ENCODE measurements around the gene WNK3.

Gene WNK3

GRCh38 chrX:54237014-54237413, 120.8 kb downstream of the WNK3 start:
- no peak for DNase-seq

DNA sequence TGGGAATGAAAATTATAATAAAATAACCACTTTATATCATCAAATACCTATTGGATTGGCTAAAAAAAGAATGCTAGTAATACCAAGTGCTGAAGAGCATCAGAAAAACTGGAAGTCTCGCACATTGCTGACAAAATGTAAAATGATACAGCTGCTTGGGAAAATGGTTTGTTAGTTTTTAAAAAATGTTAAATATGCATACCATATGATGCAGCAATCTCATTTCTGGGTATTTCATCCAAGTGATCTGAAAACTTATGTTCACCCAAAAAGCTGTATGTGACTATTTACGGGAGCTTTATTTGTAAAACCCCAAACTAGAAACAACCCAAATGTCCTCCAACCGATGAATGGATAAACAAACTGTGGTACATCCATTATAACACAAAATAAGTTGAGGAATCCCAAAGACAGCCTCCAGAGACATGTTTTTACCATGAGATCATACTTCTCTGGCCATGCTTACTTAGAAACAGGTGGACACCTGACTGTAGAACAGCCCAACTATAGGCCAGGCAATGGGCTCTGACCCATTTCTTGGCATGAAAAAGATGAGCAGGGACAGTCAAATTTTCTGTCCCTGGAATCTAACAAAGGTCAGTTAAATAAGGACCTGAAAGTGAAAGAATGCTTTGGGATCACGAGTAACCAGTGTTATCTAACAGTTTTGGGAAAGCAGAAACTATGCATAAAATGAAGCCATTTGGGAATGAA, 127.3 kb downstream of the WNK3 start:
- DNase-seq, result peak; percentile 1

DNA sequence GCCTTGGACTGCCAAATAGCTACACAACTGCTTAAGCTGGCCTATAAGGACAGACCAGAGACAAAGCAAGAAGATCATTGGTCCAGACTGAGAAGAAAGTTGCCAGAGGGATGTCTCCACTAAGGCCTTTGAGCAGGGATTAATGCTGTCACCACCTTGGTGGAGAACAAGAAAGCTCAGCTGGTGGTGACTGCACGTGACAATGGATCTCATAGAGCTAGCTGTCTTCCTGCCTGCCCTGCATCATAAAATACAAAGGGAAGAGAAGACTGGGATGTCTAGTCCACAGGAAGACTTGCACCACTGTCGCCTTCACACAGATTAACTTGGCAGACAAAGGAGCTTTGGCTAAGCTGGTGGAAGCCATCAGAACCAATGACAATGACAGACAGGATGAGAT, 134.3 kb downstream of the WNK3 start:
- DNase-seq, result no peak

DNA sequence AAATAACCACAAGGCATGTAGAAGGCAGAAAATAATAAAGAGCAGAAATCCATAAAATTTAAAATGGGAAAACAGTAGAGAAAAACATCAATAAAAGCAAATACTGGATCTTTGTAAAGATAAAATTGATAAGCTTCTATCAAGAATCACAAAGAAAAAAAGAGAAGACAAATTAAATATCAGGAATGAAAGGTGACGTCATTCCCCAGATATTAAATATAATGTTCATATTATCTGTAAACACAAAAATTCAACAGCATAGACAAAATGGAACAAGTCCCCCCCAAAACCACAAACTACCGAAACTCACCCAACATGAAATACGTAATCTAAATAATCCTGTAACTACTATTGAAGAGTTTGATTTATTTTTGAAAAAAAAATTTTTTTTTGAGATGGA, 144.2 kb downstream of the WNK3 start:
- no peak for DNase-seq

- no peak for DNase-seq
These were observed 149.3 kb downstream of the WNK3 start for GRCh38 chrX:54208531-54208930.

DNA sequence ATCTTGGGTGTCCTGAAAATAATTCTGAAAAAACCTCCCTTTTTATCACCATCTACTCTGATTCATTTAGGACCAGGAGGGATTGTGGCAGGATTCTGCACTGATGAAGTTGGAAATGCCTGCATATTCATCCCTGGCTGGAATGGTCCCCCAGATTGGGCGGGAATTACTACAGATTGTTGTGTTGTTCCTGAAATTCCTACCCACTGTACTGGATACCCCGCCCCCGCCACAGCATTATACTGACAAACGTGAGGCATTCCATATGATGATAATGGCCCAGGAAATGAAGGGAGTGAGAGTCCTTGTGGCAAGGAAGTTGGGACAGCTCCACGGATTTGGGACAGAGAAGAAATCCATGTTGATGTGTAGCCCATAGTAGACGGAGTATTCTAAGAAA, 159.6 kb downstream of the WNK3 start:
- no peak for DNase-seq

DNA sequence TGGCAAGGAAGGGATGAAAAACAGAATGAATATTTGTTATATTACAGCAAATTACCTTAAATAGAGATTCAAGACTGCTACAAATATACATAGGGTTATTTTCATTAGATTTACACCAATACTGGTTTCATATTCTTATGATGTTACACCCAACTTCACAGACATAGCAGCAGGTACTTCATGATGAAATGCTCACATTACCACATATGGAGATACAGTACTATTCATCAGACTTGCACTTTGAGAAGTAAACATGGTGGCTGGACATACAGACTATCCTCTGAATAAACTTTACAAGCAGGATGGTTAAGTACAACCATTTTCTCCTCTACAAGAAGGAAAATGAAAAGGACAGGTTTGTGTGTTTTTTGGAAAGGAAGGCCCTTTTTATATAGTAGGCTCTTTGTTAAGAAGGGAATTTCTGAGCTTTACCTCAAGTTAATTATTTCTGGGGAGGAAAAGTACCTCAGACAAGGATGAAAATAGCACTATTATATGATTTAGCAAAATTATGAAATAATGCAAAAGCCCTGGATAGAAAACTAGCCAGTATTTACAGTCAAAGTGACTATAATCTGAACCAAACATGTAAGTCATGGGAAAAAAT, 162.8 kb downstream of the WNK3 start:
- DNase-seq, result no peak

DNA sequence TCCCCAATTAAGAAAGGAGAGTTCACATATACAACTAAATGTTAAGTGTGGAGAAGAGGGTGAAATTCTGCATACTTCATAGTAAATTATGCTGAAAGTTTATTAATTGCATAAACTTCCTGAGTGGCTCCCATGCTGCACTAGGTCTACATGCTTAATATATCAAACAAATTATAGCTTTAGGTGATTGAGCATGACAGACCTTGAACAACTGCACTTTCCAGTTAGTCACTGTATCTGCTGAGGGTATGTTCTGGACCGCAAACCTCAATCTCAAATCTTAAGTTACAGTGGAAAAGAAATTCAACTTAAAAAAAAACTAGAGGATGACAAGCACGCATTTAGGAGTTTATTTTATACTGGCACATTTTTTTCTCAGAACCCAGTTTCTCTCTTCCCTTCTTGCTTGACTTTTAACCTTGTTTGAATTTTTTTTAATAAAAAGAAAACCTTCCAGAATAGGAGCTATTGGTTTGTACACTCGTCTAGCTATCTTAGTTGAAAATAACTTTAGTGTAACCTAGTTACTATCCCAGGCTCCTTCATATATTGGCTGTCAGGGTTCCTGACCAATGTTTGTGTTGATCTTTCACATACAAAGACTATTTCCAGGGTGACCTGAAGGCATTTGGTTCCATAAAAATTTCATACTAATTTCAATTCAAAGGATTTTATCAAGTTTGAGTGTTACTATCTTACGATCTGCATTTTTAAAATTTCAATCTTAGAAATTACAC, 164.6 kb downstream of the WNK3 start:
- DNase-seq, result no peak

DNA sequence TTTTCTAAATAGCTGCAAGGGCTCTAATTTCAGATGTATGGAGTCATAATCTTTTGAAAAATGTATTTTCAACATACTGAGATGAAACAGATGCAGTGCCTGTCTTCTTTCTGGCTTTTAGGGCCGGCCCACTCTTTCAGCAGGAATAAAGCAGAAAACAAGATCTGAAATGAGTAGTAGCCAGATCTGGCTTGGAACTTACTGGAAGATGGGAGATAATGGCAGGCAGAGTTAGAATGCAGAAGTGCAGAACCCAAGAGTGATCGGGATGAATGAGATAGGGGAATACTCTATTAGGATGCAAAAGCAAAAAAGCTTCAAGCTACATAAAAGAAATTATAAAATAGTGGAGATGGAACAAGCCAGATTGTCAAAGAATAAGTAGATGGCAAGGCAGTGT, 173.4 kb downstream of the WNK3 start:
- DNase-seq, result no peak

GRCh38 chrX:54182864-54183613, 174.8 kb downstream of the WNK3 start, which contains the start of gene FAM120C:
Gene FAM120C (minus strand): TSS chrX:54183254. CDS start chrX:54183198, 56 bp downstream.
- DNase-seq, result peak; percentile 61

- peak; percentile 55 for DNase-seq
These were observed 175.5 kb downstream of the WNK3 start for GRCh38 chrX:54182194-54182863.

DNA sequence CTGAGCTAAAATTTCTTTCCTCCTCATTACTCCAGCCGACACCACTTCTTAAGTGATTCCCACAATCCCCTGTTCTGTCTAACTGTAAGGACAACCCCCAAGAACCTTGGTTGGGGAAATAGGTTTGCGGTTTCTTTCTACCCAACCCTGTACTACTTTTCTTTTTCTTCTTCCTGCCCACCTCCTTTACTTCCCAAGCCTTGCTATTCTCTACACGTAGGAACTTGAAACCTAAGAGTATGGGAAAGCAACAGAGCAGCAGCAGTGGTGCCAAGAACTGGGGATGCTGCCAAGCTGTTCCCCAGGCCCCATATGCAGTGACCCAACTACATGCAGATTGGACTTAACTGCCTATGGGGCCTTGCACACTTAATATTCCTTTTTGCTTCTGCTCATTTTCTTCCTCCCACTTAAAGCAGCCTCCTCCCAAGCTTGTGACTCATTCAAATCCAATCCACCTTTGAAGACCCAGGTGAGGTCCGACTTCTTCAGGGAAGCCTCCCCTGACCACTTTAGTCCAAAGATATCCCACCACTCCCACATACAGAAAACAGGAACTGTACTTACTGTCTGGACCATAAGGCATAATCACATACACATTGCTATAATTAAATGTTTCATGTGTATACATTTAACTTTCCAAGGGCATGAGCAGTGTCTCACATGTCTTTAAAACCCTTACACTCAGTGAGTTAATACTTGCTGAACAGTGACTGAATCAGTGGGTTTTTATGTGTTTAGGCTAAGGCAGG, 176.5 kb downstream of the WNK3 start:
- DNase-seq, result peak; percentile 24

DNA sequence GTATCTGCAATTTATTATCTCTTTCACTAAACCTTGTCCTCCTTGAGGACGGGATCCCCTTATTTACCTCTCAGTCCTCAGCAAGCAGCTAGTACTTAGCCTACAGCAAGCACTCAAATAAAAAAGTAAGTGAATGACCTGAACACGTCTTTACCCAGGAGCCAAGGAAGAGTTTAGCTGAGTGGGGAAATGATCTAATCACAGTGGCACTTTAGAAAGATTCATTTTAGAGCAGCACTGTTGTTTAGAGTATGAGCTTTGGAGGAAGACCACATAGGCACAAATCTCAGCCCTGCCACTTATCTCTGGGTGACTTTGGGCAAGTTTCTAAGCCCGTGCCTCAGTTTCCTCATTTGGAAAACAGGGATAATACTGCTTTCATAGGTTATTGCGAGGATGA, 177.4 kb downstream of the WNK3 start:
- DNase-seq, result no peak

GRCh38 chrX:54178100-54178940, 179.5 kb downstream of the WNK3 start:
- DNase-seq, result peak; percentile 74

GRCh38 chrX:54177306-54177705, 180.5 kb downstream of the WNK3 start:
- DNase-seq, result peak; percentile 66

GRCh38 chrX:54173791-54174190, 184.1 kb downstream of the WNK3 start:
- DNase-seq, result no peak

DNA sequence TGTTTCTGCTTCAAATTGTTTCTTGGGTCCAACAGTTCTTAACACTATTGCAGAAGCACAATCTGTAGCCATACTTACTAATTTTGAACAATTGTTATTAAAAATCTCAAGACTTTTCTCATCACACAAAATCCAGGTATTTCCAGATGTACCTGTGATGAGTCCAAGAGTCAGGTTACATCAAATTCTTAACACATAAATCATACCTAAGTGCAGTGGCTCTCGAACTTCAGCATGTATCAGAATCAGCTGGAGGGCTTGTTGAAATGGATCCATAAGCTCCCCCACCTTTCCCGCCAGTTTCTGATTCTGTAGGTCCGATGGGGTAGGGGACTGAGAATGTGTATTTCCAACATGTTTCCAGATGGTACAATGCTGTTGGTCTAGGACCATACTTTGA, 185.4 kb downstream of the WNK3 start:
- no peak for DNase-seq

GRCh38 chrX:54171527-54172250, 186.2 kb downstream of the WNK3 start:
- DNase-seq, result peak; percentile 62

GRCh38 chrX:54171091-54171490, 186.8 kb downstream of the WNK3 start:
- no peak for DNase-seq

DNA sequence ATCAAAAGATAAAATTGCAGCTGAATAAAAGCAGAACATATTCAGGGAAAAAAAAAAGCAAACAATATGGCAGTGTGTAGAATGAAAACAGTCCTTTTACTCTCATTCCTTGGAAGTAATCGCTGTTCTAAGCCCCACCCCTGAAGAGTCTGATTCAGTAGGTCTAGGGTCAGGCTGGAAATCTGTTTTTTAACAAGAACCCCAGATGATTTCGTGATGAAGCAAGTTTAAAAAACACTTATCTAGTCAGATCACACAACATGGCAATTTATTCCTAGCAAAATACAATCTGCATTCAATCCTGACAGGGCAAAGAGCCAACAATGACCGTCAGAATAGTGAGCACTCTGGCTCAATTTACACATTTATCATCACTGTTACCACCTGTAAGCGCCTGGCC, 190.9 kb downstream of the WNK3 start:
- DNase-seq, result no peak
